ENCODE data around the gene TMEM171. TPM values are rescaled to one million over a fixed set of nuclear protein-coding genes. Genes with fewer than 3 reads are reported as not detected.

Gene TMEM171
- total RNA-seq, 1 experiment from 2014 or later: 2.1 TPM

- CTCF ChIA-PET: interaction anchor here (0.7 kb wide), 1 partner anchor 699 kb away, joined by 11 read pairs; no protein-coding TSS in a partner anchor
- no peaks in the 10 kb centered on the region for H3K27me3 ChIP-seq (ENCODE audit: control insufficient read depth, insufficient read depth, low read length)
- ATAC-seq: no peak
- H3K36me3 ChIP-seq (ENCODE audit: control insufficient read depth, insufficient read depth, low read length): no peaks in the 10 kb centered on the region
- POLR2A ChIA-PET: interaction anchor here (0.7 kb wide), 1 partner anchor 18 kb away, joined by 11 read pairs; no protein-coding TSS in a partner anchor
- H3K27ac ChIP-seq (ENCODE audit: low read length): no peak overlapping the region
- H3K9me3 ChIP-seq (ENCODE audit: control insufficient read depth, insufficient read depth, low read depth, low read length): peaks cover 6% of the 10 kb centered on the region; the same call in 1 of the 2 replicates
- H3K4me3 ChIP-seq (ENCODE audit: low read depth in 2 of 2, low read length in 2 of 2): no peak overlapping the region
- BruUV-seq (replicated peaks): no TSS peak
- TF ChIP-seq CTCF (IDR thresholded peaks at IDR 0.05) (no peak), TCF7L2 (IDR thresholded peaks at IDR 0.05; ENCODE audit: low read depth, low read length) (no peak), REST (IDR thresholded peaks at IDR 0.05; ENCODE audit: insufficient read depth in 1 of 2, low read depth in 2 of 2, low read length in 1 of 2) (no peak), POLR2AphosphoS5 (IDR thresholded peaks at IDR 0.05; ENCODE audit: low read depth, low read length) (no peak), SIN3A (IDR thresholded peaks at IDR 0.05; ENCODE audit: borderline replicate concordance, insufficient read depth, low read depth, low read length) (no peak)
- no peak for DNase-seq (ENCODE audit: low read depth, low spot score)
- in situ Hi-C loops (cut with HindIII; ENCODE audit: low pct_unique_long_range_greater_than_20kb, low sequenced_read_pairs) (no loop called here), intact Hi-C loops (cut with micrococcal nuclease; ENCODE audit: unreplicated experiment) (no loop called here)
- H3K4me1 ChIP-seq (ENCODE audit: control insufficient read depth, insufficient read depth, low read length): no peaks in the 10 kb centered on the region
These were observed 24.2 kb upstream of the TMEM171 start for GRCh38 chr5:73096239-73096575.

- no peak for ATAC-seq
- in situ Hi-C loops (cut with HindIII; ENCODE audit: low pct_unique_long_range_greater_than_20kb, low sequenced_read_pairs): no loop called here
These were observed 22.6 kb upstream of the TMEM171 start for GRCh38 chr5:73097740-73098139.

More at GRCh38 chr5:73097740-73098139, 22.6 kb upstream of the TMEM171 start:
- POLR2A ChIA-PET: no interaction called here
- no peak for DNase-seq (ENCODE audit: low read depth, low spot score)
- Histone ChIP-seq H3K36me3 (ENCODE audit: control insufficient read depth, insufficient read depth, low read length) (no peaks in the 10 kb centered on the region), H3K4me1 (ENCODE audit: control insufficient read depth, insufficient read depth, low read length) (no peaks in the 10 kb centered on the region), H3K9me3 (ENCODE audit: control insufficient read depth, insufficient read depth, low read depth, low read length) (peaks cover 6% of the 10 kb centered on the region; the same call in 1 of the 2 replicates), H3K27ac (ENCODE audit: low read length) (no peak overlapping the region), H3K4me3 (ENCODE audit: low read depth in 2 of 2, low read length in 2 of 2) (no peak overlapping the region), H3K27me3 (ENCODE audit: control insufficient read depth, insufficient read depth, low read length) (no peaks in the 10 kb centered on the region)
- no peak for TF ChIP-seq SIN3A (IDR thresholded peaks at IDR 0.05; ENCODE audit: borderline replicate concordance, insufficient read depth, low read depth, low read length)
- no peak for TF ChIP-seq CTCF (IDR thresholded peaks at IDR 0.05)
- no peak for TF ChIP-seq POLR2AphosphoS5 (IDR thresholded peaks at IDR 0.05; ENCODE audit: low read depth, low read length)
- no peak for TF ChIP-seq TCF7L2 (IDR thresholded peaks at IDR 0.05; ENCODE audit: low read depth, low read length)
- no peak for TF ChIP-seq REST (IDR thresholded peaks at IDR 0.05; ENCODE audit: insufficient read depth in 1 of 2, low read depth in 2 of 2, low read length in 1 of 2)
- intact Hi-C loops (cut with micrococcal nuclease; ENCODE audit: unreplicated experiment): no loop called here
- CTCF ChIA-PET: no interaction called here
- BruUV-seq (replicated peaks): no TSS peak
